Upper lobe of left lung (tissue), 4 donors: ENCODE measurements around the gene ZDHHC14.

ENCODE experiments used
- EP300 ChIP-seq, 4 donors: sonication (generic); formaldehyde crosslinking; IDR thresholded peaks; one replicate each; pipeline ENCODE4 v1.5.1; 2017; ENCODE audit warnings: antibody characterized with exemption in 4 of 4, control low read depth in 2 of 4
- POLR2A ChIP-seq, 4 donors: fragments of 450-650 bp; IDR thresholded peaks; one replicate each; pipeline ENCODE4 v1.5.1; 2016 to 2017; ENCODE audit warnings: antibody characterized with exemption in 4 of 4, mild to moderate bottlenecking in 2 of 4
- POLR2AphosphoS5 ChIP-seq, 2 donors: sonication (generic); formaldehyde crosslinking; IDR thresholded peaks; one replicate each; pipeline ENCODE4 v1.5.1; 2017; ENCODE audit warnings: antibody characterized with exemption in 2 of 2
- TF ChIP-seq, protein P1 (sequence below), 6 experiments: fragments of 450-650 bp in 4 of 6; fragments of 200-600 bp in 2 of 6; sonication (generic) in 2 of 6; IDR thresholded peaks; one replicate each; pipeline ENCODE4 v1.5.1; 2016 to 2019; ENCODE audit warnings: antibody characterized with exemption in 6 of 6

- TF ChIP-seq, protein P1, sequence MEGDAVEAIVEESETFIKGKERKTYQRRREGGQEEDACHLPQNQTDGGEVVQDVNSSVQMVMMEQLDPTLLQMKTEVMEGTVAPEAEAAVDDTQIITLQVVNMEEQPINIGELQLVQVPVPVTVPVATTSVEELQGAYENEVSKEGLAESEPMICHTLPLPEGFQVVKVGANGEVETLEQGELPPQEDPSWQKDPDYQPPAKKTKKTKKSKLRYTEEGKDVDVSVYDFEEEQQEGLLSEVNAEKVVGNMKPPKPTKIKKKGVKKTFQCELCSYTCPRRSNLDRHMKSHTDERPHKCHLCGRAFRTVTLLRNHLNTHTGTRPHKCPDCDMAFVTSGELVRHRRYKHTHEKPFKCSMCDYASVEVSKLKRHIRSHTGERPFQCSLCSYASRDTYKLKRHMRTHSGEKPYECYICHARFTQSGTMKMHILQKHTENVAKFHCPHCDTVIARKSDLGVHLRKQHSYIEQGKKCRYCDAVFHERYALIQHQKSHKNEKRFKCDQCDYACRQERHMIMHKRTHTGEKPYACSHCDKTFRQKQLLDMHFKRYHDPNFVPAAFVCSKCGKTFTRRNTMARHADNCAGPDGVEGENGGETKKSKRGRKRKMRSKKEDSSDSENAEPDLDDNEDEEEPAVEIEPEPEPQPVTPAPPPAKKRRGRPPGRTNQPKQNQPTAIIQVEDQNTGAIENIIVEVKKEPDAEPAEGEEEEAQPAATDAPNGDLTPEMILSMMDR (IDR thresholded peaks at IDR 0.05) = no peak
- TF ChIP-seq POLR2A (IDR thresholded peaks at IDR 0.05) (no peak), POLR2AphosphoS5 (IDR thresholded peaks at IDR 0.05) (no peak), EP300 (IDR thresholded peaks at IDR 0.05) (no peak)
Measured at GRCh38 chr6:157490611-157491269, 109.8 kb downstream of the ZDHHC14 start.
